Measurements from ENCODE around the gene GALNT15.

The GALNT15 gene, protein sequence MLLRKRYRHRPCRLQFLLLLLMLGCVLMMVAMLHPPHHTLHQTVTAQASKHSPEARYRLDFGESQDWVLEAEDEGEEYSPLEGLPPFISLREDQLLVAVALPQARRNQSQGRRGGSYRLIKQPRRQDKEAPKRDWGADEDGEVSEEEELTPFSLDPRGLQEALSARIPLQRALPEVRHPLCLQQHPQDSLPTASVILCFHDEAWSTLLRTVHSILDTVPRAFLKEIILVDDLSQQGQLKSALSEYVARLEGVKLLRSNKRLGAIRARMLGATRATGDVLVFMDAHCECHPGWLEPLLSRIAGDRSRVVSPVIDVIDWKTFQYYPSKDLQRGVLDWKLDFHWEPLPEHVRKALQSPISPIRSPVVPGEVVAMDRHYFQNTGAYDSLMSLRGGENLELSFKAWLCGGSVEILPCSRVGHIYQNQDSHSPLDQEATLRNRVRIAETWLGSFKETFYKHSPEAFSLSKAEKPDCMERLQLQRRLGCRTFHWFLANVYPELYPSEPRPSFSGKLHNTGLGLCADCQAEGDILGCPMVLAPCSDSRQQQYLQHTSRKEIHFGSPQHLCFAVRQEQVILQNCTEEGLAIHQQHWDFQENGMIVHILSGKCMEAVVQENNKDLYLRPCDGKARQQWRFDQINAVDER

DNA sequence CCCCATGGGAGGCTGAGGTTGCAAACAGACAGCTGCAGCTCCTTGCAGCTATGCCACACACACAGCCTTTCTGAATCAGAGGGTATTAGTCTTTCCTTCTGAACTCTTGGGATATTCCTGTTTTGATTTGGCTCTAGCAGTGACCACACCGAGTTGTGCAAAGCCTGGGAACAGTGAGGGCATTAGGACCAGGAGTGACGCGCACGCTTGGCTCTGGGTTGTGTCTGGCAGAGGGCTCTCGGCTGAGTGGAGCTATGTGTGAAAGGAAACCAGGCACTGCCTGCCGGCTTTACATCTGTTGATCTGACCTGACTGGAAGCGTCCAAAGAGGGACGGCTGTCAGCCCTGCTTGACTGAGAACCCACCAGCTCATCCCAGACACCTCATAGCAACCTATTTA is at the start of gene GALNT15:
GALNT15 (plus strand) TSS at position 292 of the 400 bp plus-strand sequence. CDS start 472 bp downstream, outside the sequence.
- DNase-seq: no peak

DNA sequence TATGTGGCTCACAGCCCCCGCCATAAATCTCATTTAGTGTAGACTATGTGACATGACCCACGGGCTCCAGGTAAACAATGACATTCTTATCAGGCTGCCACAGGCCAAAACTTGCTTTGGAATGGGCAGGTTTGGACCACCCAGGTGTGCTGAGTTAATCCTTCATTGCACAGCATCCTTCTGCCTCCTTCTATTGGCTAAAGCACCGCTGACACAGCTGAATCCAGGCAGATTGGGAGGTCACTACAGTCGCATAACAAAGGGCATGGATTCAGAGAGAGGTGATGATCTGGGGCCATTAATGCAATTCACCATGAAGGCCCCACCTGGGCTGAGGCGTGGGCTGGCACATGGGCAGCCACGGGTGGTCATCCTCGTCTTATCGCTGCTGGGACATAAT is 47.8 kb upstream of the GALNT15 start:
- no peak for DNase-seq

DNA sequence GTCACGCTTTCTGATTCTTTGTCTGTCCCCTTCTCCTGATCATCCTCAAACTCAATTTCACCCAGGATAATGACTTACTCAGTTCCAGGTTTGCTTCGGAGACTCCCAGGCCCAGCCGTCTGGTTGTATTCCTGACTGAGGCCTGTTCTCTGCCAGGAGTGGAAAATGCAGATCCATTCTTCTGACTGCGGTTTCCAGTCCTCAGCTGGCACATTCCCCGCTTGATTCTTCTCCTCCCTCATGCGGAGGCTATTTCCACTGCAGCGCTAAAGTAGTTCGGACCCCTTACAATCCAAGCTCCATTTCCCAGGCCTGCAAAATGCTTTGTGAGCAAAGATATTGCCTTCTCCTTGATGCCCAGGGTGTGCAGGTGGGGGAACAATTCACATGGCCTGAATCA is 47.2 kb upstream of the GALNT15 start:
- no peak for DNase-seq

DNA sequence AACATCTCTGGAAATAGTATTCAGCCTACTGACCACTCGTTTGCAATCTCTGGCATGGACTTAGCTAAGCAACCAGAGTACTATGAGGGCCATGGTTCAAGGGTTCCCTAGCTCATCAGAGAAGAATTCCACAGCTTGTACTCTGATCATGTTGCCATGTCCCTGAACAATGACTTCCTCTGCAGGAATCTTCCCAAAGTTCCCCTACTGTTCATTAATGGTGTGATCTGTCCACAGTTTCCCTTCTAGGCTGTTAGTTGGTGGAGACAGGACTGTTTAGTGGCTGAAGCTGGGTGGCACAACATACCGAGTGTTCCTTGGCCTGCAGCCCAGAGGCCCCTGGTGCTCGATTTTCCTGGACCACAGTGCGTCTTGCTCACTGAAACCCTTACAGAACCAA is 44.4 kb upstream of the GALNT15 start:
- DNase-seq: no peak

DNA sequence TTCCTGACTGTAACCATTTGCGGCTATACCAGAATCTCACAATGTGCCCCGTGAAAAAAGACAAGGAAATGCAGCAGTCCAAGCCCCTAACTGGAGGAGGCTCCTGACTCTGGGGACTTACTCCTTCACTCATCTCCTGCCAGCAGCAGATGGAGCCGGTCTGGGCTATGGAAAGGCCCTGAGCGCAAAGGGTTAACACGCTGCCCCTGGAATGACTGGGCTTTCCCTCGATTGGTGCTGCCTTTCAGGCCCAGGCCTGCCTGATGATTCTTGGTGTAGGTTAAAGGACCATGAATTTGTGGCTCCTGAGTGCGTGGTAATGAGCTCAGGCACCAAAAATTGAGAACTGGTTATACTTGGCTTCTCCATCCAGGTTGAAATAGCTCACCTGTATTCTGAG is 42.3 kb upstream of the GALNT15 start:
- DNase-seq: no peak

DNA sequence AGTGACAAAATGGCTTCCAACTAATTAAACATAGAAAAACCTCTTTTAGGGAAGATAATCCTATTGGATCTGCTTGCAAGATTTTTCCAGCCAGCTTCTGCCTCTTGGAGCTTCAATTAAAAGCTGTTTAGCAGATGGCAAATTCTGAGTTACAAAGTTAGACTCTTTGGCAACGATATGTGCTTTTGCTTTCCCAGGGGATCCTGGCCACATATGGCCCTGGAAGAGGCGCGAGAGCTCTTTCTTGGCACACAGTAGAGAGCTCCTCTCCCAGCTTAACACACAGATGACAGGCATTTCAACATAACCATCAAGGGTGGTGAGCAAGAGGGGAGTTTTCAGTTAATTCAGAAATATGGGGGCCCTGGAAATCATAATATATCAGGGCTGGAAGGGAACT is 41.6 kb upstream of the GALNT15 start:
- no peak for DNase-seq

DNA sequence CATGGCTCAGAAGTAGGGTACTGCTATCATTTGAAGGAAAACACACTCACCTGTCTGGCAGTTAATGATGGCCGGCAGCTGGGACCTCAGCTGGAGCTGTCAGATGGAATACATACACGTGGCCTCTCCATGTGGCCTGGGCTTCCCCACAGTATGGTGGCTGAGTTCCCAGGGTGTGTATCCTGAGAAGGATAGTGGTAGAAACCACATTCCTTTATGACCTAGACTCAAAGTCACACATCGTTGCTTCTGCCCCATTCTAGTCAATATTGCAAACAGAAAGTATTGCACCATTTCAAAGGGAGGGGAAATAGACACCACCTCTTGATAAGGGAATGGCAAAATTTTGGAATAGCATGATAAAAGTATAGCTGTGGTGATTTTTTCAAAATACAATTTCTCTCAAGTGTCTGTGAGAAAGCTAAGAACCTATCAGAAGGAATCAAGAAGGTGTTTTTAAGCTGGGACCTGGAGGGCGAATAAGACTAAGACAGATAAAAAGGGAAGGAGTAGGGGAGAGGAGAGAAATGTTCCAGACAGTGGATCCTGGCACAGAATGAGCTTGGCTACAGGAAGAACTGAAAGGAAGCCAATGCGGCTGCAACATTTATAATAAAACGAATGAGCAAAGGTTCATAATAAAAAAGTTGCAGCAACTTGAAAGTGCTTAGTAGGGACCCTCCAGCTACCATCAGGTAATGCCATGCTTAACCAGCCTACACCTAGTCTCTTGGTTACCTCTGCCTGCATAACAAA is 40.1 kb upstream of the GALNT15 start:
- no peak for DNase-seq

DNA sequence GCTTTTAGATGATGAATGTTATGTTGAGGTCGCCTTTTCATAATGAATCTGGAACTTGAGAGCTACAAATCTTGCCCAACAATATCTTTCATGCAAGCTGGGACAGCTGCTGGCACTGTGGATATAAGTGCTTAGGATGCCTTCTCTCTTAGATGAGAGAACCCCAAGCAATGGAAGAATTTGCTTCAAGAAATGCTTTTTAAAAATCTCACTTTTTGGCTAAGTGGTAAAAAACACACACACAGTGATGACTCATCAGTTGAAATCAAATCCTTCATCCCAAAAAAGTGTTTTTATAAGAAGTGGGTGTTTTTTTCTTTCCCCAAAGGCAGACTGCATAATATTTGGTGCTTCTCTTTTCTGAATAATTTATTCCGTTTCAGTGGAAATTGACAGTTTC is 38.4 kb upstream of the GALNT15 start:
- no peak for DNase-seq

DNA sequence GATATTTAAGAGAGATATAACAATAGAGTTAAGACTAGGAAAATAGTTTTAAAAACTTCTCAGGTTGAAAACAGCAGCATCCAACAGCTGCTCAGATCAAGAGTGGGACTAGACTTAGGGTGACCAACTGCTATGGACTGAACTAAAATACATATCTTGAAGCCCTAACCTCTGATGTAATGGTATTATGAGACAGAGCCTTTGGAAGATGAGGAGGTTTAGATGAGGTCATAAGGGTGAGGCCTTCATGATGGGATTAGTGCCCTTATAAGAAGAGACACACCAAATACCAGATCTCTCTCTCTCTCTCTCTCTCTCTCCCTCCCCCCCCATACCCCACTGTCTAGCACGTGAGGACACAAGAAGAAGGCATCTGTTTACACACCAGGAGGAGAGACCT is 37.4 kb upstream of the GALNT15 start:
- DNase-seq: no peak

DNA sequence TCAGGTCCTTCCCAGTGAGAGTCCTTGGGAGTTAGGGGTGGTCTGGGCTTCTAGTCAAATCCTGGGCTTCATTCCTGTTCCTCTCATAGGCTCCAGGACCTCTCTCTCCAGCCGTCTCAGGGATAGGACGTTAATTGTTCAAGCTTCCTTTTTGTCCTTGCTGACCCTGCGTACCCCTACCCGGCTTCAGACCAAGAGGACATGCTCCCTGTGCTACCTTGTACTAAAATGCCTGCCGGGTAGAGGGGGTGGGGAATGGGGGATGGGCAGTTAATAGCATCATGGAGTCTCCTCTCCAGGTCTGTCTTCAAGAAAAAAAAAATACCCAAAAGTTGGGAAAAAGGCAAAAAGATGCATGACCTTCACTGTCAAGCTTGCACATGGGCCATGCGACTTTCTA is 36.5 kb upstream of the GALNT15 start:
- DNase-seq: no peak

DNA sequence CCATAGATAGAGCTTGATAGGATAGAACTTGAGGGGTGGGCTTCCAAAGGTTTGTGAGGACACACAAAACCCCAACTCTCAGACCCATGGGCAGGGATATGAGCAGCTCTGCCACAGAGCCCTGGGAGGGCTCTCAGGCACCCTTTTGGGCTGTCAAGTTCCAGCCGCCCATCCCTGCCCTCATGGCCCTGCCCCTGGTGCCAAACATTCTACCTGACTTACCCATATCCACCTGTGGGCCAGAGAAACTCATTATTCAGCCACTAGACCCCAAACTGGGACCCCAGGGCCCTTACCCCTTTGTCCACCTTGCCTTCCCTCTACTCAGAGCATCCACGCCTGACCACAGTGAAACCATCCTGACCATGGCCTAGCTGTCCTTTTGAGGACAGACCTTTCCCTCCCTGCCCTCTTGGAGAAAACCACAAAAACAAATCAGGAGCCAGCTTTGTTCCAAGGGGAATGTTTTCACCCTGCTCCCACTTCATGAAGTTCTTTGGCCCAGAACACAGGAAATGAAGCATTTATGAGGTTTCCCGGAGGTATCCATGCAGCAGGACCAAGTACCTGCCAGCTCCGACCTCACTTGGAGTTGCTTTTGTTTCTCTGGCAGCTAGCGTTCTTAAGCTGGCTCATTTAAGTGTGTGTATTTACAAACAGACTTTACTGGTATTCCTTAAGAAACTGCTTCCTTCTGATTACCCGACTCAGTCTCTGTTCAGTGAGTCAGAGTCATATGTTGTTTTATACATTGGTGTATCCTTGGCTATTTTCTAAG is 34.2 kb upstream of the GALNT15 start:
- DNase-seq: no peak

DNA sequence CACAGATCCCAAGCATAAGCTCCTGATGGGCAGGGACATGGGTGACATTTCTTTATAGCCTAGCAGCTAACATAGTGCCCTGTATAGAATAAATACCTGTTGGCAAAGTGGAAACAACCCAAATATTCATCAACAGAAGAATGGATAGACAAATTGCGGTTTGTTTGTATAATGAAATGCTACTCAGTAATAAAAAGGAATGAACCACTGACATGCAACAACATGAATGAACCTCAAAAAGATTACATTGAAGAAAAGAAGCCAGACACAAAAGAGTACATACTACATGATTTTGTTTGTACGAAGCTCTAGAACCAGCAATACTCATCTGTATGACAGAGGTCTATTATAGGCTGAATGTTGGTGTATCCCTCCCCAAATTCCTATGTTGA is 33.6 kb upstream of the GALNT15 start:
- DNase-seq: no peak

DNA sequence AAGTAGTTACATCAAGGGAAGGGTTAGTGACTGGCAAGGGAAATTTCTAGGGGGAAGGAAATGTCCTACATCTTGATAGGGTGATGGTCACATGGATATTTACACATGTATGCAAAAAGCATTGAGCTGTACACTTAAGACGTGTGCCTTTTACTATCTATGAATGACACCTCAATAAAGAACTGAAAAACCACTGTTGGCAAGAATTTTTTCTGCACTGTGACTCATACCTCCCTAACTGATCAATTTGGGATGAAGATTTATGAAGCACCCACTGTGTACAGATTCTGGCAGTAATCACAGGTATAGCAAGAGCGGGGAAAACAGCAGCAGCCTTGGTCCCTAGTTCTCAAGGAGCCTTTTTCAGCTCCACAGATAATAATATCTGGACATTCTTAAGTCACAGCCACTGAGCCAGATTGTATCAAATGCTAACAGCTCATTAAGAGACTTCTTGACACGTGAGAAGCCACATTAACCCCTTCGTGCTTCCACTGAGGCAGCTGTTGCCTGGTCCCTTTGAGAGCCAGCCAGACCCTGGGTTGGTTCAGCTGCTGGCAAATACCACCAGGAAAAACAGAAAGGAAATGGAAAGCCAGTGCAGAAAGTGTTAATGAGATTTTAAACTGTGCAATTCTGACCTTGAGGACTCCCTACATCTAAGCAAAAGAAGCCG is 32.0 kb upstream of the GALNT15 start:
- DNase-seq: no peak

DNA sequence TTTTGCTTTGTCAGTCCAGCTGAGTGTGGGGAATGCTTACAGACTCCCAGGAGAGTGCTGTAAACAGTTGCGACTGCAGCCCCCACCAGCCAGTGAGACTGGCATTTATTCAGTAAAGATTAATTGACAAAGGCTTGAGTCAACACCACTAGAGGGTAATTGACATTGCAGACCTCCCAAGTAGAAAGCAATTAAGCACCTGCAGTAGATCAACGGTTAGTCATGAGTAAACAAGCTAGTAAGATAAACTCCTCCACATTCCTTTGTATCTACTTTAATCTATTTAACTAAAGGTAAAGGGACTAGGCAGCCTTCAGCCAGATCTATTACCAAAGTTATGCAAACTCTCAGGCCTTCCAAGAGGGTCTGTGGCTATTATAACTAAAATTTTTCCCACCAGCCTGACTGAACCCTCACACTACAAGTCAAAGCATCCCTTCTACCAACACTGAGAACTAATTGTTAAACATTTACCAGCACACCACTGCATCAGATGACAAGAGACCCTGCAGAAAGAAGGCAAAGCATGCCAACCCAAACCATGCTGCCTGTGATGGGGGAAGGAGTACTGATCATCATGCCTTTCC is 30.5 kb upstream of the GALNT15 start:
- DNase-seq: no peak

DNA sequence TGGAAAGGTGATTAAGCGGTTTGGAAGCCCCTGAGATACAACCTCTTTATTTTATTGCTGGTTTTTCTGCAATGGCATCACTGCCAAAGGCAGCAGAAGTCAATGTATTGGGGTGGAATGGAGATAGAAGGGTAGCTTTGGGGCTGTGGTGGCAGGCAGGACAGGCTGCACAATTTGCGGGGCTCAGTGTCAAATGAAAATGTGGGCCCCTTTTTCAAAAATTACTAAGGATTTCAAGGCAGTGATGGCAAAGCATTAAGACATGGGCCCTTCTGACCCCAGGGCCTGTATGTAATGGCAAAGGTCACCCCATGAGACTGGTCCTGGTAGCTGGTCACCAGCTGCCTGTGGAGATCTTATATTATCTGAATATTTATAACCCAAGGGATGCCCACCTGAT is 29.3 kb upstream of the GALNT15 start:
- no peak for DNase-seq

DNA sequence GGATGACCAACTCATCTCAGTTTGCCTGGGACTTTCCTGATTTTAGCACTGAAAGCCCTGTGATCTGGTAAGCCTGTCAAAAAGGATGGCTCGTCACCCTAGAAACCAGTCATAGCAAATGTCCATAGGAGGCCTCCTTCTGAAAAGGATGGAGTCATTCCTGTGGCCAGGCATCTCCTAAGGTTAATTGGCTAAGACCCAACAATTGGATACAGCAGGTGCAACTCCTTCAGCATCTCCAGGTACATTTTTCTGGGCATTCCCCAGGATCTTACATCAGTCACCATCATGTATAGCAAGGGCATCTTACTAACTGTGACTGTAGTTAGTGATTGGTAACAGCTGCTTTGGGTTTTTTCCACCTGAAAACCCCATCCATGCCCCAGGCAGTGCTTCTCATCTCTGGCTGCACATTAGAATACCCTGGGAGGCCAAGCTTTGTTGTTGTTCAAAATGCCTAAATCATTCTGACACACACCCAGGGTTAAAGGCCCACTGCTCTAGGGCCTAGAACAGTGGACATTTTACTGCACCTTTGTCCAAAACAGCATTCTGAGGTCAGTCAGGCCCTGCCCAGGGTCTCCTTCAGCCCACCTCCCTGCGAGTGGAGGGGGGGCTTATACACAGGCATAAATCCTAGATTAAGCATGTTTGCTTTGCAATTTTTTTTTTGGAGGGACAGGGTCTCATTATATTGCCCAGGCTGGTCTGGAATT is 28.3 kb upstream of the GALNT15 start:
- no peak for DNase-seq

DNA sequence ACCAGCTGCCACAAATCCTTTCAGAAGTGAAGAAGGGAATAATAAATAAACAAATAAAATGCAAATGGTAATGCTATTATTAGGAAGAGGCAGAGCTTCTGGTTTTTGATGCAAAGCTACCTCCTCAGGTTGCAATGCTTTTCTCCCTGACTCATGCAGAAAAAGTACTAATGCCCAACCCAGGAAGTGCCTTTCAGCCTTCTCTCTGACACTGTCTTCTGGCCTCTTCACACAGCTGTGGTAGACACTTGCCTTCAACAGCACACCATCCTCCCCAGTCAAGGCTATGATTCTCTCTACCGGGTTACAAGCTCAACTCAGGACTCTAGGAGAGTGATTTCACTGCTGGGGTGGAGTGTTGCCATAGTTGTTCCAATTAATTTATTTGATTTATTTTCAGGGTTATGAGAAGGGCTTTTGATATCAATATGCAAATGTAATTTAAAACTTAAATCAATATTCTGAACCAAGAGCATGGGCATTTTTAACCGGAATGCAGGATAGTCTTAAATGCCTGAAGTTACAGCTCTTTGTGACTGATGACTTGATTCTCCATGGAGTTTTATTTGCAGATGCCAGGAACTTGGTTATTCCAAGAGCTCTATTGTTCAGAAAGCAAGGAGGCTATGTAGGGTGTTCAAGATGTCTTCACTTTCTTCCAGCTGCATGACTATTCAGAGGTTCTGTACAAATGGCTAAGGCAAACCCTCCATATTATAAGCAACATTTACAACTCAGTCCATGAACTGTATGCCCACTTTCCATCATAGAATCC is 27.1 kb upstream of the GALNT15 start:
- DNase-seq: no peak

DNA sequence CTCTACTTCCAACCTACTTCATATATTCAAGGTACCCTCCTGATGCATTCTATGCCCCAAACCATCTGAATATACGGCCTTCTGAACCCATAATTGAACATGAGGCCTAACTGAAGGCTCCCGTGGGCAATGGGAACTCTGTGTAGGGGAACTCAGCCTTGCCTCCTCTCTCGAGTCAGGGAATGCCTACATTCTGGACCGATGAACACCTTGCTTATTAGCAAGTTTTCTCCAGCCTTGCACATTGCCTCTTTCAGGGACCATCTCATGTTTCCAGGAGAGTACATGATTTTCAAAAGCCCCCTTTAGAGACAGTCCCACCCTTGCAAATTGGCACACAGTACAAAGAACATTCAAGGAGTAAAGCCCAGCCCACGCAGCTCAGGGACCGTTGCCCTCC is 26.3 kb upstream of the GALNT15 start:
- no peak for DNase-seq

DNA sequence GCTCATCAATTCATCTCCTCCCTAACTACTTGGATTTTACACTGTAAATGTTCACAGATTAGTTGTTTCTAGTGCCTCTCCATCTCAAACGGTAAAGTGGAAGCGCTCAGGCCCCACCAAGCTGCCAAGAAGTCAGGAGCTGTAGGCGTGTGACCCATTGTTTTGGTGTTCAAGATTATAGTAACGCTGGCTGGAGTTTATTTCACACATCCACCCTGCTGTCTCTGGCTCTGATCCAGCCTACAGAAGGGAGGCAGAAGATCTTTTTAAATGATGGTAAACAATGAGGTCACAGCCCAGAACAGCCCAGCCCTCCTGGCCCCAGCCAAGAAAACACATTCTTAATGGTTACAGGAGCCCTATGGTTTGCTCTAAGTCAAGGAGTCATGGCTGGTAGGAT is 25.7 kb upstream of the GALNT15 start:
- DNase-seq: no peak

DNA sequence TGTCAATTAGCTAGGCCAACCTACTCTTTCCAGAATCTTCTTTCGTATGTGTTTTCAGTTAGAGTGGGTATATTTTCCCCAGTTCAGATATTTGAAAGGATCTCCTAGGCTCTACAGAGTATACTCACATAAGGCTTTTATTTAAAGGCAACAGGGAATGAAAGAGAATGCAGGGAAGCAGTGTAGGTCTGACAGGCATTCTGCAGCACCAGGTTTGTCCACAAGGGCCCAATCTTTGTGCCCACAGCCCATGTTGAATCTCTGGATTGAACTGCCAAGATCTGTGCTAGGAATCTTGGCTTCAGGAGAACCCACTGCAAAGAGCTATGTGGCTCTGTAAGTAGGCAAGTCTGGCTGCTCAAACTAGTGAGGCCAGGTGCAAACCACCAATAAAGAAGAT is 24.2 kb upstream of the GALNT15 start:
- DNase-seq: no peak

DNA sequence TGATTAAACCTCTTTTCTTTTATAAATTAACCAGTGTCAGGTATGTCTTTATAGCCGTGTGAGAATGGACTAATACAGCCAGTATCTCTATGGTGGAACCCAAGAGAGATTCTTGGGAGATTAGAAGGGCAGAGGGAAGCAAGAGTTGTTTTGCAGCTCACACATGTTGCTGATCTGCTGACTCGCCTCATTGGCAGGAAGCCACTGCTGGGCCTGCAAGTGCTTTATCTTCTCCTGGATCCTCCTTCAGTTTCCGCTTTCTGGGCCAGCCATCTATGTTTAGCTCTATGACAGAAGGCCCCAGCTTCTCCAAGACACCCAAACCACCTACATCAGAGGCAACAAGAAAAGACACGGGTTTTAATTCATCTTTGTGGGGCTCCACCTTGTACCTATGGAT is 23.4 kb upstream of the GALNT15 start:
- no peak for DNase-seq
